ENCODE results near the gene DHRS3.
"Not testable (repeated sequence)": the region's sequence is repeated elsewhere in the genome, so short reads cannot be mapped to it uniquely, and the experiment has no call there.

DHRS3 gene

GRCh38 chr1:12536023-12536639 lies 81.9 kb downstream of the DHRS3 start:
- no peak for DNase-seq

- no peak for DNase-seq
Measured at GRCh38 chr1:12532405-12533315, 85.3 kb downstream of the DHRS3 start.

GRCh38 chr1:12531179-12531499 lies 86.9 kb downstream of the DHRS3 start:
- DNase-seq = no peak

GRCh38 chr1:12530462-12531178 lies 87.4 kb downstream of the DHRS3 start:
- DNase-seq = no peak

GRCh38 chr1:12529640-12530174 lies 88.3 kb downstream of the DHRS3 start:
- DNase-seq = no peak

GRCh38 chr1:12528021-12528852 lies 89.8 kb downstream of the DHRS3 start:
- no peak for DNase-seq

- no peak for DNase-seq
Measured at GRCh38 chr1:12527564-12527963, 90.4 kb downstream of the DHRS3 start.

GRCh38 chr1:12525311-12526181 lies 92.5 kb downstream of the DHRS3 start:
- DNase-seq = no peak

- no peak for DNase-seq
Measured at GRCh38 chr1:12524266-12524665, 93.7 kb downstream of the DHRS3 start.

- DNase-seq = not testable (repeated sequence)
Measured at GRCh38 chr1:12522780-12523179, 95.2 kb downstream of the DHRS3 start.

GRCh38 chr1:12521096-12521495 lies 96.9 kb downstream of the DHRS3 start:
- DNase-seq = no peak

- DNase-seq = no peak
Measured at GRCh38 chr1:12519693-12520364, 98.2 kb downstream of the DHRS3 start.

GRCh38 chr1:12518931-12519692 lies 98.9 kb downstream of the DHRS3 start:
- DNase-seq = no peak

Data from bone marrow (tissue), 2 donors.